Suppressor macrophage treated with lipopolysaccharide for 1 hour (primary cell): ENCODE data around the gene LRRN1.

Experiments used
- DNase-seq, 3 donors: peaks; one replicate each; pipeline ENCODE4 v3.0.0-alpha.2; 2020 to 2022

LRRN1 gene

GRCh38 chr3:3799173-3800079 is at the start of gene LRRN1:
LRRN1 (plus strand) TSS chr3:3799431; CDS start chr3:3844642, 45,211 bp downstream.
- peak; percentile 14 to 49 (median 23) for DNase-seq

GRCh38 chr3:3753416-3753815 is 45.8 kb upstream of the LRRN1 start:
- no peak for DNase-seq

GRCh38 chr3:3765661-3766060 is 33.6 kb upstream of the LRRN1 start:
- no peak for DNase-seq

- DNase-seq: no peak
These were observed 33.1 kb upstream of the LRRN1 start for GRCh38 chr3:3766140-3766539.

- DNase-seq: no peak
These were observed 28.1 kb upstream of the LRRN1 start for GRCh38 chr3:3771094-3771493.

- no peak for DNase-seq
These were observed 27.7 kb upstream of the LRRN1 start for GRCh38 chr3:3771567-3771966.

- no peak for DNase-seq
These were observed 26.9 kb upstream of the LRRN1 start for GRCh38 chr3:3772338-3772737.

- no peak for DNase-seq
These were observed 26.3 kb upstream of the LRRN1 start for GRCh38 chr3:3772920-3773319.

GRCh38 chr3:3776607-3777006 is 22.6 kb upstream of the LRRN1 start:
- DNase-seq: no peak

GRCh38 chr3:3778216-3778615 is 21.0 kb upstream of the LRRN1 start:
- no peak for DNase-seq

GRCh38 chr3:3778641-3779270 is 20.5 kb upstream of the LRRN1 start:
- no peak for DNase-seq

- no peak for DNase-seq
These were observed 16.8 kb upstream of the LRRN1 start for GRCh38 chr3:3782457-3782856.

GRCh38 chr3:3783210-3783609 is 16.0 kb upstream of the LRRN1 start:
- DNase-seq: no peak

GRCh38 chr3:3783696-3784095 is 15.5 kb upstream of the LRRN1 start:
- DNase-seq: no peak

- no peak for DNase-seq
These were observed 6.8 kb upstream of the LRRN1 start for GRCh38 chr3:3792391-3792790.

GRCh38 chr3:3798631-3799113 is 559 bp upstream of the LRRN1 start:
- peak in 2 of 3 donors; percentile 6 to 29 for DNase-seq

GRCh38 chr3:3800080-3800455 is 837 bp downstream of the LRRN1 start:
- peak in 1 of 3 donors; percentile 19 for DNase-seq

- DNase-seq: peak; percentile 19 to 54 (median 22)
These were observed 1.7 kb downstream of the LRRN1 start for GRCh38 chr3:3800685-3801493.

GRCh38 chr3:3801494-3801841 is 2.2 kb downstream of the LRRN1 start:
- DNase-seq: no peak

- no peak for DNase-seq
These were observed 2.8 kb downstream of the LRRN1 start for GRCh38 chr3:3802046-3802445.

- no peak for DNase-seq
These were observed 5.3 kb downstream of the LRRN1 start for GRCh38 chr3:3804560-3804959.

GRCh38 chr3:3806092-3806491 is 6.9 kb downstream of the LRRN1 start:
- no peak for DNase-seq

GRCh38 chr3:3806856-3807255 is 7.6 kb downstream of the LRRN1 start:
- no peak for DNase-seq
